ENCODE results near the gene HOXB1.
"Not testable (repeated sequence)": the region's sequence is repeated elsewhere in the genome, so short reads cannot be mapped to it uniquely, and the experiment has no call there.

HOXB1 gene

GRCh38 chr17:48515925-48516900 is 14.6 kb downstream of the HOXB1 start:
- DNase-seq, result no peak

- no peak for DNase-seq
Observed at GRCh38 chr17:48514477-48514876, 16.3 kb downstream of the HOXB1 start.

- no peak for DNase-seq
Observed at GRCh38 chr17:48513666-48514455, 16.9 kb downstream of the HOXB1 start.

- DNase-seq, result peak; percentile 20
Observed at GRCh38 chr17:48513097-48513496, 17.7 kb downstream of the HOXB1 start.

- peak; percentile 41 for DNase-seq
Observed at GRCh38 chr17:48510761-48511604, 19.8 kb downstream of the HOXB1 start.

GRCh38 chr17:48510381-48510760 is 20.4 kb downstream of the HOXB1 start:
- no peak for DNase-seq

GRCh38 chr17:48509708-48510107 is 21.1 kb downstream of the HOXB1 start:
- not testable (repeated sequence) for DNase-seq

- DNase-seq, result no peak
Observed at GRCh38 chr17:48506246-48506645, 24.6 kb downstream of the HOXB1 start.

GRCh38 chr17:48505788-48506187 is 25.0 kb downstream of the HOXB1 start:
- peak; percentile 87 for DNase-seq

- DNase-seq, result no peak
Observed at GRCh38 chr17:48504953-48505352, 25.9 kb downstream of the HOXB1 start.

GRCh38 chr17:48503747-48504146 is 27.1 kb downstream of the HOXB1 start:
- no peak for DNase-seq

- no peak for DNase-seq
Observed at GRCh38 chr17:48502901-48503300, 27.9 kb downstream of the HOXB1 start.

GRCh38 chr17:48502312-48502711 is 28.5 kb downstream of the HOXB1 start:
- no peak for DNase-seq

GRCh38 chr17:48500435-48501426 is 30.1 kb downstream of the HOXB1 start:
- DNase-seq, result no peak

- no peak for DNase-seq
Observed at GRCh38 chr17:48499735-48500434, 30.9 kb downstream of the HOXB1 start.

GRCh38 chr17:48499248-48499647 is 31.6 kb downstream of the HOXB1 start:
- DNase-seq, result no peak

- DNase-seq, result no peak
Observed at GRCh38 chr17:48498164-48498850, 32.5 kb downstream of the HOXB1 start.

- no peak for DNase-seq
Observed at GRCh38 chr17:48497103-48497502, 33.7 kb downstream of the HOXB1 start.

GRCh38 chr17:48494335-48494734 is 36.5 kb downstream of the HOXB1 start:
- DNase-seq, result no peak
